A549 (cell line): ENCODE data around the gene PRCP. TPM values are rescaled to one million over a fixed set of nuclear protein-coding genes. Genes with fewer than 3 reads are reported as not detected.

Source experiments
- ATAC-seq, 2 experiments: fragments of 200-7000 bp in 1 of 2; fragments of >200 bp in 1 of 2; cut with Nextera tagmentation in 1 of 2; cut with Tn5 transposase in 1 of 2; 3 replicates each; pipeline versions ENCODE4 v1.8.0 to v1.9.1; 2018 to 2020; ENCODE audit warnings: mild to moderate bottlenecking in 1 of 2, moderate library complexity in 1 of 2
- CTCF ChIA-PET: fragments of 300-600 bp; sonication (Branson Sonifier 250); formaldehyde crosslinking; extraction: SDS; loops from one replicate; lab custom pipeline; 2021; ENCODE audit warnings: antibody characterized with exemption, inconsistent platforms; lab: Yijun Ruan, JAX
- POLR2A ChIA-PET: fragments of 350-600 bp; formaldehyde crosslinking; extraction: SDS; loops from one replicate; lab custom pipeline; 2021; ENCODE audit warnings: antibody characterized with exemption, inconsistent platforms; lab: Yijun Ruan, JAX
- DNase-seq, 2 experiments: peaks; one replicate each; pipeline versions ENCODE4 v3.0.0 to v3.0.0-alpha.2; 2011 to 2016; ENCODE audit warnings: low read depth in 1 of 2, low spot score in 1 of 2
- FAIRE-seq: peaks from 2 replicates; lab custom pipeline; 2011; peaks lifted over from hg19 to GRCh38; lab: Jason Lieb, UNC
- H3K27ac ChIP-seq, 2 experiments: fragments of >200 bp; sonication (Bioruptor Twin); formaldehyde crosslinking; 3 replicates each; pipeline ENCODE4 v1.5.1; 2016 to 2017
- H3K4me1 ChIP-seq: fragments of >200 bp; sonication (Bioruptor Twin); formaldehyde crosslinking; 3 replicates; pipeline ENCODE4 v1.6.1; 2016
- H3K4me2 ChIP-seq: fragments of >200 bp; sonication (Bioruptor Twin); formaldehyde crosslinking; 3 replicates; pipeline ENCODE4 v1.6.1; 2016
- H3K4me3 ChIP-seq: fragments of >200 bp; sonication (Bioruptor Twin); formaldehyde crosslinking; 3 replicates; pipeline ENCODE4 v1.5.1; 2016
- H3K9me3 ChIP-seq: fragments of >200 bp; sonication (Bioruptor Twin); formaldehyde crosslinking; 3 replicates; pipeline ENCODE4 v1.6.1; 2016
- EHF ChIP-seq: fragments of 250-450 bp; sonication (Bioruptor Pico); IDR thresholded peaks from 2 replicates; pipeline ENCODE4 v1.5.0; 2020; ENCODE audit warnings: mild to moderate bottlenecking
- EHMT2 ChIP-seq: fragments of 200-600 bp; sonication (generic); IDR thresholded peaks from 2 replicates; pipeline ENCODE4 v1.6.1; 2016; ENCODE audit warnings: antibody characterized with exemption, low read depth, mild to moderate bottlenecking, moderate library complexity
- FOSL2 ChIP-seq, 2 experiments: fragments of 450-650 bp in 1 of 2; fragments of >200 bp in 1 of 2; sonication (Bioruptor Twin) in 1 of 2; formaldehyde crosslinking; IDR thresholded peaks; 2 replicates each; pipeline versions ENCODE4 v1.5.0 to v1.6.1; 2016 to 2020; ENCODE audit warnings: mild to moderate bottlenecking in 1 of 2, moderate library complexity in 1 of 2
- FOXS1 ChIP-seq: fragments of 250-450 bp; sonication (Bioruptor Pico); IDR thresholded peaks from 2 replicates; pipeline ENCODE4 v1.5.0; 2020; ENCODE audit warnings: mild to moderate bottlenecking, moderate library complexity
- GATA3 ChIP-seq: IDR thresholded peaks from 2 replicates; pipeline ENCODE4 v1.6.1; 2012; ENCODE audit warnings: borderline replicate concordance
- HEYL ChIP-seq: fragments of 250-450 bp; sonication (Bioruptor Pico); IDR thresholded peaks from 2 replicates; pipeline ENCODE4 v1.8.0; 2021; ENCODE audit warnings: mild to moderate bottlenecking, moderate library complexity
- HOXA7 ChIP-seq: fragments of 250-450 bp; sonication (Bioruptor Pico); IDR thresholded peaks from 2 replicates; pipeline ENCODE4 v1.5.0; 2020; ENCODE audit warnings: mild to moderate bottlenecking, moderate library complexity
- JUNB ChIP-seq: fragments of >200 bp; sonication (Bioruptor Twin); formaldehyde crosslinking; IDR thresholded peaks from 2 replicates; pipeline ENCODE4 v1.6.1; 2016
- KDM5A ChIP-seq: fragments of 200-600 bp; sonication (generic); IDR thresholded peaks from 2 replicates; pipeline ENCODE4 v1.6.1; 2016; ENCODE audit warnings: antibody characterized with exemption, mild to moderate bottlenecking
- MAFK ChIP-seq: fragments of 450-650 bp; IDR thresholded peaks from 2 replicates; pipeline ENCODE4 v1.6.1; 2014; ENCODE audit not compliant: partially characterized antibody
- MYC ChIP-seq: IDR thresholded peaks from 2 replicates; pipeline ENCODE4 v1.6.1; 2012; ENCODE audit warnings: mild to moderate bottlenecking, inconsistent platforms, low read length, improper control_type of control experiment, borderline replicate concordance
- NPAS2 ChIP-seq: fragments of 250-450 bp; sonication (Bioruptor Pico); IDR thresholded peaks from 2 replicates; pipeline ENCODE4 v1.8.0; 2022; ENCODE audit warnings: mild to moderate bottlenecking, moderate library complexity, borderline replicate concordance
- RAD21 ChIP-seq, 2 experiments: fragments of >200 bp in 1 of 2; sonication (Bioruptor Twin) in 1 of 2; formaldehyde crosslinking in 1 of 2; IDR thresholded peaks in 1 of 2; conservative IDR thresholded peaks in 1 of 2; 2 replicates in 1 of 2; 3 replicates in 1 of 2; pipeline ENCODE4 v1.6.1; 2012 to 2018; ENCODE audit warnings: inconsistent platforms in 1 of 2
- RFX5 ChIP-seq: fragments of 450-650 bp; IDR thresholded peaks from 2 replicates; pipeline ENCODE4 v1.7.1; 2014; ENCODE audit warnings: antibody characterized with exemption, mild to moderate bottlenecking, moderate library complexity
- RNF2 ChIP-seq: fragments of 200-600 bp; sonication (generic); IDR thresholded peaks from 2 replicates; pipeline ENCODE4 v1.6.1; 2016; ENCODE audit warnings: low read depth, mild to moderate bottlenecking, antibody characterized with exemption, moderate library complexity, borderline replicate concordance
- SMC3 ChIP-seq: fragments of >200 bp; sonication (Bioruptor Twin); formaldehyde crosslinking; IDR thresholded peaks from 3 replicates; pipeline ENCODE4 v1.6.1; 2018; ENCODE audit warnings: inconsistent platforms
- TFCP2L1 ChIP-seq: fragments of 250-450 bp; sonication (Bioruptor Pico); IDR thresholded peaks from 2 replicates; pipeline ENCODE4 v1.5.0; 2021; ENCODE audit warnings: mild to moderate bottlenecking
- TP53 ChIP-seq: fragments of 250-450 bp; sonication (Bioruptor Pico); IDR thresholded peaks from 2 replicates; pipeline ENCODE4 v1.5.0; 2021; ENCODE audit warnings: mild to moderate bottlenecking, moderate library complexity
- ZSCAN20 ChIP-seq: fragments of 250-450 bp; sonication (Bioruptor Pico); IDR thresholded peaks from 2 replicates; pipeline ENCODE4 v1.8.0; 2022; ENCODE audit warnings: mild to moderate bottlenecking, moderate library complexity
- WGBS: methylation state at CpG from one replicate; pipeline ENCODE4 v1.1.6; 2017; ENCODE audit errors: missing lambda C conversion rate; 5-methylcytosine and 5-hydroxymethylcytosine counted together
- polyA plus RNA-seq, 4 experiments: library from polyadenylated mRNA; depleted of rRNA in 3 of 4; stranded (reverse); fragments of >200 nt; fragmentation: RNase III in 1 of 4; extraction: RNeasy Plus Mini Kit Qiagen cat#74134 plus additional on column Dnase treatment in 1 of 4; gene quantifications; 2 replicates in 3 of 4; 3 replicates in 1 of 4; pipeline ENCODE4 v1.2.3, GENCODE V29; 2011 to 2017
- TF ChIP-seq, protein P1 (sequence below): fragments of 150-350 bp; IDR thresholded peaks from 2 replicates; pipeline ENCODE4 v1.6.1; 2014; ENCODE audit warnings: low read depth, mild to moderate bottlenecking, low read length
- TF ChIP-seq, protein P2 (sequence below): IDR thresholded peaks from 2 replicates; pipeline ENCODE4 v1.6.1; 2012
- TF ChIP-seq, protein P3 (sequence below): IDR thresholded peaks from 2 replicates; pipeline ENCODE4 v1.6.1; 2012
- TF ChIP-seq, protein P4 (sequence below): fragments of 250-450 bp; sonication (Bioruptor Pico); IDR thresholded peaks from 2 replicates; pipeline ENCODE4 v1.5.0; 2020; ENCODE audit warnings: low read depth, mild to moderate bottlenecking, moderate library complexity

The PRCP gene
- polyA plus RNA-seq, 2 of the 4 experiments (the other 2 are of a cell fraction), result 49.8 to 86.2 TPM

DNA sequence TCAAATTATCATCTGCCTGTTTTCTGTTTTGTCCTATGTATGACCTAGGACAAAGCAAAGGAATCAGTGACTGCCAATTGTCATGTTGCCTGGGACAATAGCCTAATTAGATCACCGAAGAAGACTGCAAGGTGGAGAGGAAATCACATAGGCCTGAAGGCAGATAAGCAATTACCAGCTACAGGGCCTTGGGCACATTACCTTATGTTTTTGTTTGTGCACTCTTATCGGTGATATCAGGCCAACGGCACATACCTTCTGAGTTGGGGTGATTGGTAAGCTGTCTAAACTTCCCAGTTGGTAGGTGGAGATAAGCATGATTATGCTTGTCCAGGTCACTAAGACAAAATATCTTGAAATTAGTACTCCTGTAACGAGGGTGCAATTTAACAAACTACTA lies 108.5 kb downstream of the PRCP start:
- Histone ChIP-seq H3K4me2 (no peak overlapping the region), H3K27ac (no peak overlapping the region), H3K4me3 (no peak overlapping the region), H3K4me1 (no peaks in the 10 kb centered on the region), H3K9me3 (no peaks in the 10 kb centered on the region)
- 44% methylated on average over 4 of the region's 4 CpGs for WGBS
- TF ChIP-seq TFCP2L1 (CRISPR knock-in tag) (no peak), NPAS2 (CRISPR knock-in tag) (no peak), EHMT2 (no peak), HEYL (CRISPR knock-in tag) (no peak), TP53 (CRISPR knock-in tag) (no peak), KDM5A (no peak), HOXA7 (CRISPR knock-in tag) (no peak), MYC (no peak), SMC3 (no peak), MAFK (no peak), ZSCAN20 (CRISPR knock-in tag) (no peak), JUNB (no peak), EHF (CRISPR knock-in tag) (no peak)
- TF ChIP-seq, protein P1, sequence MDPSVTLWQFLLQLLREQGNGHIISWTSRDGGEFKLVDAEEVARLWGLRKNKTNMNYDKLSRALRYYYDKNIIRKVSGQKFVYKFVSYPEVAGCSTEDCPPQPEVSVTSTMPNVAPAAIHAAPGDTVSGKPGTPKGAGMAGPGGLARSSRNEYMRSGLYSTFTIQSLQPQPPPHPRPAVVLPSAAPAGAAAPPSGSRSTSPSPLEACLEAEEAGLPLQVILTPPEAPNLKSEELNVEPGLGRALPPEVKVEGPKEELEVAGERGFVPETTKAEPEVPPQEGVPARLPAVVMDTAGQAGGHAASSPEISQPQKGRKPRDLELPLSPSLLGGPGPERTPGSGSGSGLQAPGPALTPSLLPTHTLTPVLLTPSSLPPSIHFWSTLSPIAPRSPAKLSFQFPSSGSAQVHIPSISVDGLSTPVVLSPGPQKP, result no peak
- TF ChIP-seq, protein P2, sequence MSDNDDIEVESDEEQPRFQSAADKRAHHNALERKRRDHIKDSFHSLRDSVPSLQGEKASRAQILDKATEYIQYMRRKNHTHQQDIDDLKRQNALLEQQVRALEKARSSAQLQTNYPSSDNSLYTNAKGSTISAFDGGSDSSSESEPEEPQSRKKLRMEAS, result no peak
- TF ChIP-seq, protein P3, sequence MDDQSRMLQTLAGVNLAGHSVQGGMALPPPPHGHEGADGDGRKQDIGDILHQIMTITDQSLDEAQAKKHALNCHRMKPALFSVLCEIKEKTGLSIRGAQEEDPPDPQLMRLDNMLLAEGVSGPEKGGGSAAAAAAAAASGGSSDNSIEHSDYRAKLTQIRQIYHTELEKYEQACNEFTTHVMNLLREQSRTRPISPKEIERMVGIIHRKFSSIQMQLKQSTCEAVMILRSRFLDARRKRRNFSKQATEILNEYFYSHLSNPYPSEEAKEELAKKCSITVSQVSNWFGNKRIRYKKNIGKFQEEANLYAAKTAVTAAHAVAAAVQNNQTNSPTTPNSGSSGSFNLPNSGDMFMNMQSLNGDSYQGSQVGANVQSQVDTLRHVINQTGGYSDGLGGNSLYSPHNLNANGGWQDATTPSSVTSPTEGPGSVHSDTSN, result no peak
- ChIA-PET POLR2A (no interaction called here), CTCF (no interaction called here)
- DNase-seq, result no peak
- ATAC-seq, result no peak
- FAIRE-seq, result no peak

DNA sequence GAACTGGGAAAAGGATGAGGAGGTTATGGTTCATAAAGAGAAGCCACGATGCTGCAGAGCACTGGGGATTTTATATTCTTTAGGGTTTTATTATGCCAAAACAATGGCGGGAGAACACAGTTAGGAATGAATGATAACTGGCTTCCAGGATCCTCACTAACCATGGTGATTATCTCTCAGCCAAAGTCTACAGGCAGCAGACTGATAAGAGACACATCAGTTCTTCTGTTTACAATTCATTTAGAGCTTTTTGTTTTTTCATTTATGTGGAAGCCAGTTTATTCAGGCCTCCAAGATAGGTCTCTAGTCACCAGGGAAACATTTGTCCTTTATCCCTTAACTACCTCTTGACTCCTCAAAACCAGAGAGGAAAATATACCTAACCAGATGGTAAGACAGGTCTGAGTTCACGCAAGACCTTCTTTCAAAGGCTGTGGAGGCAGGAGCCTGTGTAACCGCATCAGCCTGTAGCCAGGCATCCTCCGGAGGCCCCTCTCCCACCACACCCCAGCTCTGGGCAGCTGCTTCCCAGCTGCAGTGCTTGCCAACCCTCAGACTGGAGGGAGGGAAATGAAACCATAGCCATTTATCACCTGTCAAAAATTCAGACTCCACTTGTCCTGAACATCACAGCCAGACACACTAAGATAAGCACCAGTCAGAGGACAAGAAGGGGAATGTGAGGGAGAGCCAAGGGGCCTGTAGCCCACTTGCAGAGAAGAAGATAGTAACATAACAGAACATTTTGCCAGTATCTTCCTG lies 109.3 kb downstream of the PRCP start:
- Histone ChIP-seq H3K27ac (no peak overlapping the region), H3K4me2 (no peak overlapping the region), H3K4me3 (no peak overlapping the region), H3K9me3 (no peaks in the 10 kb centered on the region), H3K4me1 (no peaks in the 10 kb centered on the region)
- POLR2A ChIA-PET, result no interaction called here
- TF ChIP-seq GATA3 (no peak), RAD21 (conservative IDR thresholded peaks at IDR 0.05 in 1 of 2, IDR thresholded peaks at IDR 0.05 in 1 of 2) (no peak), FOXS1 (no peak), TFCP2L1 (CRISPR knock-in tag) (no peak), RNF2 (no peak), KDM5A (no peak), FOSL2 (IDR thresholded peaks at IDR 0.05) (no peak), FOSL2 (CRISPR knock-in tag; IDR thresholded peaks at IDR 0.05) (no peak), RFX5 (no peak), EHF (CRISPR knock-in tag) (no peak)
- TF ChIP-seq, protein P3, result no peak
- TF ChIP-seq, protein P4, sequence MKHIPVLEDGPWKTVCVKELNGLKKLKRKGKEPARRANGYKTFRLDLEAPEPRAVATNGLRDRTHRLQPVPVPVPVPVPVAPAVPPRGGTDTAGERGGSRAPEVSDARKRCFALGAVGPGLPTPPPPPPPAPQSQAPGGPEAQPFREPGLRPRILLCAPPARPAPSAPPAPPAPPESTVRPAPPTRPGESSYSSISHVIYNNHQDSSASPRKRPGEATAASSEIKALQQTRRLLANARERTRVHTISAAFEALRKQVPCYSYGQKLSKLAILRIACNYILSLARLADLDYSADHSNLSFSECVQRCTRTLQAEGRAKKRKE, result no peak
- ATAC-seq (no peak), DNase-seq (no peak), FAIRE-seq (no peak)
- WGBS, result 72% methylated on average over 4 of the region's 5 CpGs
- CTCF ChIA-PET, result interaction anchor here (1.8 kb wide), 1 partner anchor 76 kb away, joined by 5 read pairs; no protein-coding TSS in a partner anchor
